ENCODE results near the gene KMT5B. TPM values are rescaled to one million over a fixed set of nuclear protein-coding genes. Genes with fewer than 3 reads are reported as not detected.
"Not testable (repeated sequence)": the region's sequence is repeated elsewhere in the genome, so short reads cannot be mapped to it uniquely, and the experiment has no call there.

Gene KMT5B
- 10 to 100 TPM; 30.6 to 34.4 TPM for total RNA-seq

- no peaks in the 10 kb centered on the region for H3K9me3 Mint-ChIP-seq
- peak within 1 kb of the TSS; percentile 72 to 94 for H3K27ac Mint-ChIP-seq
- H3K4me3 Mint-ChIP-seq = peak within 1 kb of the TSS; percentile 94
- H3K36me3 Mint-ChIP-seq = no peaks in the 10 kb centered on the region
- H3K4me1 Mint-ChIP-seq (ENCODE audit: low read depth in 2 of 2) = peaks cover 39 to 47% of the 10 kb centered on the region in 2 donors
- ATAC-seq (peak; percentile 39 to 54), DNase-seq (ENCODE audit: low spot score) (no peak)
- H3K27me3 Mint-ChIP-seq = peaks cover 0 to 6% of the 10 kb centered on the region in 2 donors
Observed at GRCh38 chr11:68213135-68213515, at the start of gene KMT5B. KMT5B (minus strand) TSS chr11:68213296; CDS start chr11:68190076, 23,220 bp downstream.

GRCh38 chr11:68262544-68262827 lies 49.4 kb upstream of the KMT5B start:
- Mint-ChIP-seq H3K4me3 (no peak overlapping the region), H3K4me1 (ENCODE audit: low read depth in 2 of 2) (peaks cover 2 to 17% of the 10 kb centered on the region in 2 donors), H3K36me3 (peaks cover 7% of the 10 kb centered on the region), H3K27me3 (no peaks in the 10 kb centered on the region), H3K27ac (no peak overlapping the region), H3K9me3 (no peaks in the 10 kb centered on the region)
- ATAC-seq (no peak), DNase-seq (ENCODE audit: low spot score) (no peak)

- Mint-ChIP-seq H3K27ac (no peak overlapping the region), H3K4me1 (ENCODE audit: low read depth in 2 of 2) (peaks cover 5 to 14% of the 10 kb centered on the region in 2 donors), H3K27me3 (no peaks in the 10 kb centered on the region), H3K9me3 (no peaks in the 10 kb centered on the region), H3K36me3 (peaks cover 7% of the 10 kb centered on the region), H3K4me3 (no peak overlapping the region)
- DNase-seq (ENCODE audit: low spot score) (no peak), ATAC-seq (peak in 1 of 2 donors; percentile 22)
Observed at GRCh38 chr11:68261749-68262543, 48.9 kb upstream of the KMT5B start.

- ATAC-seq = no peak
- Mint-ChIP-seq H3K36me3 (peaks cover 7% of the 10 kb centered on the region), H3K27me3 (no peaks in the 10 kb centered on the region), H3K4me1 (ENCODE audit: low read depth in 2 of 2) (peaks cover 5 to 10% of the 10 kb centered on the region in 2 donors), H3K4me3 (no peak overlapping the region), H3K9me3 (no peaks in the 10 kb centered on the region), H3K27ac (no peak overlapping the region)
- DNase-seq (ENCODE audit: low spot score) = no peak
Observed at GRCh38 chr11:68261006-68261405, 47.9 kb upstream of the KMT5B start.

GRCh38 chr11:68260484-68260883 lies 47.4 kb upstream of the KMT5B start:
- Mint-ChIP-seq H3K27me3 (no peaks in the 10 kb centered on the region), H3K36me3 (peaks cover 7% of the 10 kb centered on the region), H3K4me1 (ENCODE audit: low read depth in 2 of 2) (peaks cover 5 to 10% of the 10 kb centered on the region in 2 donors), H3K9me3 (no peaks in the 10 kb centered on the region), H3K4me3 (no peak overlapping the region), H3K27ac (no peak overlapping the region)
- no peak for DNase-seq (ENCODE audit: low spot score)
- ATAC-seq = no peak

GRCh38 chr11:68259122-68259959 lies 46.2 kb upstream of the KMT5B start:
- peaks cover 3 to 5% of the 10 kb centered on the region in 2 donors for H3K4me1 Mint-ChIP-seq (ENCODE audit: low read depth in 2 of 2)
- H3K36me3 Mint-ChIP-seq = peaks cover 1% of the 10 kb centered on the region
- H3K27me3 Mint-ChIP-seq = no peaks in the 10 kb centered on the region
- ATAC-seq = no peak
- no peak for DNase-seq (ENCODE audit: low spot score)
- H3K27ac Mint-ChIP-seq = no peak overlapping the region
- no peaks in the 10 kb centered on the region for H3K9me3 Mint-ChIP-seq
- H3K4me3 Mint-ChIP-seq = no peak overlapping the region

- DNase-seq (ENCODE audit: low spot score) (no peak), ATAC-seq (no peak)
- Mint-ChIP-seq H3K9me3 (no peaks in the 10 kb centered on the region), H3K4me1 (ENCODE audit: low read depth in 2 of 2) (peaks cover 3 to 5% of the 10 kb centered on the region in 2 donors), H3K27me3 (no peaks in the 10 kb centered on the region), H3K27ac (peak overlapping the region in 1 of 2 donors; percentile 37), H3K36me3 (no peaks in the 10 kb centered on the region), H3K4me3 (no peak overlapping the region)
Observed at GRCh38 chr11:68258363-68258765, 45.3 kb upstream of the KMT5B start.

- no peaks in the 10 kb centered on the region for H3K9me3 Mint-ChIP-seq
- no peaks in the 10 kb centered on the region for H3K27me3 Mint-ChIP-seq
- no peak overlapping the region for H3K4me3 Mint-ChIP-seq
- peaks cover 3 to 5% of the 10 kb centered on the region in 2 donors for H3K4me1 Mint-ChIP-seq (ENCODE audit: low read depth in 2 of 2)
- peak overlapping the region in 1 of 2 donors; percentile 37 for H3K27ac Mint-ChIP-seq
- no peaks in the 10 kb centered on the region for H3K36me3 Mint-ChIP-seq
- peak; percentile 88 for DNase-seq (ENCODE audit: low spot score)
- ATAC-seq = peak; percentile 83 to 86
Observed at GRCh38 chr11:68257477-68258362, 44.6 kb upstream of the KMT5B start.

- H3K27ac Mint-ChIP-seq = no peak overlapping the region
- no peaks in the 10 kb centered on the region for H3K36me3 Mint-ChIP-seq
- no peak for ATAC-seq
Observed at GRCh38 chr11:68256331-68256741, 43.2 kb upstream of the KMT5B start.

GRCh38 chr11:68255526-68255925 lies 42.4 kb upstream of the KMT5B start:
- Mint-ChIP-seq H3K9me3 (no peaks in the 10 kb centered on the region), H3K4me3 (no peak overlapping the region), H3K4me1 (ENCODE audit: low read depth in 2 of 2) (peaks cover 3 to 5% of the 10 kb centered on the region in 2 donors), H3K27me3 (no peaks in the 10 kb centered on the region), H3K27ac (no peak overlapping the region), H3K36me3 (no peaks in the 10 kb centered on the region)
- ATAC-seq (no peak), DNase-seq (ENCODE audit: low spot score) (no peak)

More at GRCh38 chr11:68256331-68256741, 43.2 kb upstream of the KMT5B start:
- H3K9me3 Mint-ChIP-seq = no peaks in the 10 kb centered on the region
- DNase-seq (ENCODE audit: low spot score) = no peak
- no peaks in the 10 kb centered on the region for H3K27me3 Mint-ChIP-seq
- peaks cover 3 to 5% of the 10 kb centered on the region in 2 donors for H3K4me1 Mint-ChIP-seq (ENCODE audit: low read depth in 2 of 2)
- H3K4me3 Mint-ChIP-seq = no peak overlapping the region

- Mint-ChIP-seq H3K4me1 (ENCODE audit: low read depth in 2 of 2) (peaks cover 3 to 5% of the 10 kb centered on the region in 2 donors), H3K9me3 (no peaks in the 10 kb centered on the region), H3K4me3 (no peak overlapping the region), H3K36me3 (no peaks in the 10 kb centered on the region), H3K27ac (no peak overlapping the region), H3K27me3 (no peaks in the 10 kb centered on the region)
- no peak for DNase-seq (ENCODE audit: low spot score)
- ATAC-seq = no peak
Observed at GRCh38 chr11:68254421-68254820, 41.3 kb upstream of the KMT5B start.

- no peak for ATAC-seq
- H3K4me3 Mint-ChIP-seq = no peak overlapping the region
Observed at GRCh38 chr11:68251765-68252164, 38.7 kb upstream of the KMT5B start.

GRCh38 chr11:68244912-68245311 lies 31.8 kb upstream of the KMT5B start:
- not testable (repeated sequence) for H3K27me3 Mint-ChIP-seq; H3K4me1 Mint-ChIP-seq (ENCODE audit: low read depth in 2 of 2); H3K36me3 Mint-ChIP-seq; DNase-seq (ENCODE audit: low spot score); ATAC-seq; H3K27ac Mint-ChIP-seq; H3K9me3 Mint-ChIP-seq; H3K4me3 Mint-ChIP-seq

More at GRCh38 chr11:68251765-68252164, 38.7 kb upstream of the KMT5B start:
- Mint-ChIP-seq H3K9me3 (no peaks in the 10 kb centered on the region), H3K4me1 (ENCODE audit: low read depth in 2 of 2) (no peaks in the 10 kb centered on the region), H3K27me3 (no peaks in the 10 kb centered on the region), H3K27ac (no peak overlapping the region), H3K36me3 (no peaks in the 10 kb centered on the region)
- no peak for DNase-seq (ENCODE audit: low spot score)

All from natural killer cell treated with Interleukin-12 subunit alpha and Interleukin-12 subunit beta and Interleukin-15 and Interleukin-18, amount 100 ng/mL, for 72 hours (primary cell).